Superior temporal gyrus (tissue), 1 donor: Measurements from ENCODE around the gene TPRA1.
"Not testable (repeated sequence)": the region's sequence is repeated elsewhere in the genome, so short reads cannot be mapped to it uniquely, and the experiment has no call there.

Experiments used
- DNase-seq: peaks from one replicate; pipeline ENCODE4 v3.0.0-alpha.2; 2016; ENCODE audit errors: extremely low spot score

The TPRA1 gene

DNA sequence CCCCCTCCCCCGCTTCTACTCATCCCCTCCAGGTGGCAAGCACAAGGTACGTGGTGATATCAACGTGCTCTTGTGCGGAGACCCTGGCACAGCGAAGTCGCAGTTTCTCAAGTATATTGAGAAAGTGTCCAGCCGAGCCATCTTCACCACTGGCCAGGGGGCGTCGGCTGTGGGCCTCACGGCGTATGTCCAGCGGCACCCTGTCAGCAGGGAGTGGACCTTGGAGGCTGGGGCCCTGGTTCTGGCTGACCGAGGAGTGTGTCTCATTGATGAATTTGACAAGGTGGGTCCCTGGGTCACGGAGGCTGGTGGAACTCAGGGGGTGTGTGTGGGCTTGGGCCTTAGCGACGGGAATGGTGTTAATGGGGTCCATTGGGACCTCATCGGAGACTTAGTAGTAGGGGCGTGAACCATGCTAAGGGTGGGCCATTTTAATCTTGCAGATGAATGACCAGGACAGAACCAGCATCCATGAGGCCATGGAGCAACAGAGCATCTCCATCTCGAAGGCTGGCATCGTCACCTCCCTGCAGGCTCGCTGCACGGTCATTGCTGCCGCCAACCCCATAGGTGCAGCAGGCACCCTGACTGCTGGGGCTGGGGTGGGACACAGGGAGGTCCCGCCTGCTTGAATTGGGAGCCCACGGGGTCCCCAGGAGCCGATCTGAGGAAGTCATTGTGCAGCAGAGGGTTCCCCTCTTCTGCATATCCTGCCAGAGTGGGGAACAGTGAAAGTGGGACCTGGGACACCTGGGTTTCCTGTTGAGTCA, 26.5 kb upstream of the TPRA1 start:
- no peak for DNase-seq

DNA sequence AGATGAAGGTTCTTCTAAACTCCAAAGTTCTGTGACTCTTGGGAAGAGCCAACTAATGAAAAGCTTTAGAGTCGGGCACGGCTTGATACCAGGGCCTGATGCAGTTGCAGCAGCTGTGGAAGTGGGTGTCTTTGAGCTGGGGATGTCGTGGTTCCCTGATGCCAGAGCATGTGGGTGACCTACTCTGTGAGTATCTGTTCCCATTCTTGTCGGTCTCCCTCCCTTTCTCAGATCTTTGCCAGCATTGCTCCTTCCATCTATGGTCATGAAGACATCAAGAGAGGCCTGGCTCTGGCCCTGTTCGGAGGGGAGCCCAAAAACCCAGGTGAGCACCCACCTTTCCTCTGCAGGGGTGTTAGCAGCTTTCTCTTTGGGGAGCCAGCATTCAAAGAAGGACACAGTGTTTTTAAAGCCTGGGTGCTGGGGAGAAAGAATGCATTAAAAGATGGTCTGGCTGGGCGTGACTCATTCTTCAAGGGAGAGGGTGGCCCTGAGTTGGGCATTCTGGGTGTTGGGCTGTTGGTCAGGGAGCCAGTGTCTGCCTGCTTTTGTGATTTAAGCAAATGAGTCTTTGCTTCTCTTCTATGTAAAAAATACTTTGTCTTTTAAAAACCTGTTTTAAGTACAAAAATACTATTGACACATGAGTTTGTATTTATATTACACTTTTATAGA, 25.2 kb upstream of the TPRA1 start:
- DNase-seq, result no peak

DNA sequence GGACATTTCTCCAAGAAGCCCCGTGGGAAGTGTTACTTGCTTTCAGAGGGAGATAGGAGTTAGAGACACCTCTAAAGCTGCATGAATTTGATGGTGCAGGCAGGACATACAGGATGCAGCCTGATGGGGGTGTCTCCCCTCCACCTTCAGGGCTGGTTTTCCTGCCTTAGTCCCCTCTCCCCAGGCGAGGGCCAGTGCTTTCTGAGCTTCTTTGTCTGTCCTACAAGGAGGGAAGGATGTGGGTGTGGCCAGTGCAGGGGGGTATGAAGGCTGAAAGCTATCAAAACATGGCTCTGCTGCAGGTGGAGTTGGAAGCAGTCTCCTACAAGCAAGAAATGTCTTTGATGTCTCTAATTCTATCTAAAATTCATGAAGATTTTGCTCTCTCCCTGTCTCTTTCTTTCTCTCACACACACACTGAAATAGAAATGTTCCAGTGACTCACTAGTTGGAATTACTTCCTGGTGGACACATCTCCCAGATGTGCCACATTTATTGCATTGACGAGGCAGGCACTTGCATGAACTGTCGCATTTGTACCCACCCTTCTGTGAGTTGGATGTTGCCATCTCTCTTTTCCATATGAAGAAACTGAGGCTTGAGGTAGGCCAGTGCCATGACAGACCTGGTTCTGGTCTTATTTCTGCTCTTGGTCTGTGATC, 24.5 kb upstream of the TPRA1 start:
- DNase-seq, result no peak

DNA sequence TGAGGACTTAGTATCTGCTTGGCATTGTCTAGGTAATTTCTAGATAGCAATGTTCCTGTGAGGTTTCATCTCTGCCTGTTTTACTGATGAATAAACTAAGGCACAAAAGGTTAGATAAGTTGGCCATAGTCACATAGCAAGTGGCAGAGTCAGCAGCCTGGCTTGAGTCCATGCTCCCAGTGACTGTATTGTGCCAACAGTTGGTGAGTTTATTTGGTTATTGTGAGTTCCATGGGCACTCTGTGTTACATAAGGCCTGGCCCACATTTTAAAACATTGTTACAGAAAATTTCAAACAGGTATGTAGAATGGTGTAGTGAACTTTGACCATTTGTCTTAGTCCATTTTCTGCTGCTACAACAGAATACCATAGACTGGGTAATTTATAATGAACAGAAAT, 22.9 kb upstream of the TPRA1 start:
- no peak for DNase-seq

DNA sequence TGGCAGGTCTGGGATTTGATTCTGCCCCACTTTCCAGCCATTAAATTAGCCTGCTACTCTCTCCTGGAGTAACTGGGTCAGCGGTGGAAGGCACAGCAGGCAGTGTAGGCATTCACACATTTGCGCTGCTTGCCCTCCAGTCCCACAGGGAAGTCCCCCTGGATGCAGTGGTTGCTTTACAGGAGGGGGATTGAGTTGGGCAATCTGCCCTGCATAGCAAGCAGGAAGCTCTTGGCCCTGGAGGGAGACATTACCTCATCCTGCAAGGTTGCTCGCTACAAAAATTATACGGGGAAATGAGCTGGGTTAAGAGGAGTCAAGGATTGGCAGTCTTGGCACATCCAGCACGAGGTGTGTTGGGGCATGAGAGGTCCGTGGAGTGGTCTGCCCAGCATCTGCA, 22.4 kb upstream of the TPRA1 start:
- no peak for DNase-seq

DNA sequence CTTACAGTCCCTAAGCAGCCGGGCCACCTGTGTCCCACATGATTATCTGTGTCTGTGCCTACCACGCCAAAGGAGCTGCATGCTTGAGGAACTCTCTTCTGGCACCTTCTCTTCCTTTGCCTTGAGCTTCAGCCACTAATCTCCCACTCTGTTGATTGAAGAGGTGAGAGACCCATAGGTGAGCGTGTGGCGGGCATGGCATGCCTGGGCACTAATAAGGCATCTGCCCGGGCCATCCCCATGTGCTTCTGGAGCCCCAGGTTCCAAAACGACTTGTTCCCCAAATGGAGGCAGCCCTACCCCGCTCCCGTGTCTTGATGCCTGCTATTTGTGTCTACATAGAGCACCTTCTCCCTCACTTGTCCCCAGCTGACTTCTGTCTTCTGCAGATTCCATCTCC, 20.7 kb upstream of the TPRA1 start:
- DNase-seq, result no peak

DNA sequence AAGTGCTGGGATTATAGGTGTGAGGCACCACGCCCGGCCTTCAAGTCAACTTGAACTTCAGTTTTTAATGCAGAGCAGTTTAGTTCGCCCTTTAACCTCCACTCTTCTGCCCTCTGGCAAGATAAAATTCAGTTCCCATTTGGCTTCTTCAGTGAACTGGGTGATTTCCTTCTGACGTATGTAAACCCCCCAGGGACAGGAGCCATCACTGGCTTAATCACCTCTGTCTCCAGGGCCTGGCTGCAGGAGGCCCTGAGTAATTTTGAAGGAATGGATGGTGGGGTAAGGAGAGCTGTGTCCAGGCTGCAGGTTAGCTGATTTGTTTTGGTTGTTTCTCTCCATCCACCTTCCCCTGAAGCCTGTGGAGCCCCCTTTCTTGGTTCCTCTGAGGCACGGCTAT, 19.6 kb upstream of the TPRA1 start:
- DNase-seq, result no peak

DNA sequence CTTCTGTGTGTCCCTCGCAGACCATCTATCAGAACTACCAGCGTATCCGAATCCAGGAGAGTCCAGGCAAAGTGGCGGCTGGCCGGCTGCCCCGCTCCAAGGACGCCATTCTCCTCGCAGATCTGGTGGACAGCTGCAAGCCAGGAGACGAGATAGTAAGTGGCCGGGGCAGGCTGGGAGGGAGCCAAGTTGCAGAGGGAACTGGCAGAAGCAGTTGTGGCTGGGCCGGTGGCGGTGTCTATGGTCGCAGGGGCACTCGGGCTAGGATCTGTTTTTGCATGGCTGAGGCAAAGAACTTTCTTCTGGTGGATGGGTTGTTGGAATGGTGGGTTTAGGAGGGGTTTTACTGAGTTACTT, 17.8 kb upstream of the TPRA1 start:
- DNase-seq, result no peak

DNA sequence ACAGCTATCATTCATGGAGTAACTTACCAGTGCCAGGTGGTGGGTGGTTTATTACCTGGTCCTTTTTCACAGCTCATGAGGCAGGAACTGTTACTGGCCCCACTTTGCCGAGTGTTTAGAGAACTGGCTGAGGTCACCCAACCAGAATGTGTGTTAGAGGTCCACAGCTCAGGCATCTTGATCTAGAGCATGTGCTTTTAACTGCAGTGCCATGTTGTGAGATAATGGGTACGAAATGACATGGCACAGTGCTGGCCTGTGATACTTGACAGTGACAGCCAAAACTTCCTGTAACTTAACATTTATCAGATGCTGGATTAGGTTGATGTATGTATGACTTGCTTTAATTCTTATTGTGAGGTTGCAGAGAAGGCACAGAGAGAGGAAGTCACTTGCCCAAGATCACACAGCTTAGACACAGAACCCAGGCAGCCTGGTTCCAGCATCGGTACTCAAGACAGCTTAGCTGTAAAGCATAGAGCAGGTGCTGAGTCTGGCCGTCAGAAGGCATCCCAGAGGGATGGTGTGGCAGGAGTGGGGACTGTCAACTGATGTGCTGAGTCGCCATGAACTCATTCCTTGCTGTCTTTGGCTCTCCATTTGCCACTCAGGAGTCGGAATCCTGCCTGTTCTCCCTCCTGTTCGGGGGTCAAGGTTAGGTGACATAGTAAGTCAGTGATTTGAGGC, 17.3 kb upstream of the TPRA1 start:
- no peak for DNase-seq

DNA sequence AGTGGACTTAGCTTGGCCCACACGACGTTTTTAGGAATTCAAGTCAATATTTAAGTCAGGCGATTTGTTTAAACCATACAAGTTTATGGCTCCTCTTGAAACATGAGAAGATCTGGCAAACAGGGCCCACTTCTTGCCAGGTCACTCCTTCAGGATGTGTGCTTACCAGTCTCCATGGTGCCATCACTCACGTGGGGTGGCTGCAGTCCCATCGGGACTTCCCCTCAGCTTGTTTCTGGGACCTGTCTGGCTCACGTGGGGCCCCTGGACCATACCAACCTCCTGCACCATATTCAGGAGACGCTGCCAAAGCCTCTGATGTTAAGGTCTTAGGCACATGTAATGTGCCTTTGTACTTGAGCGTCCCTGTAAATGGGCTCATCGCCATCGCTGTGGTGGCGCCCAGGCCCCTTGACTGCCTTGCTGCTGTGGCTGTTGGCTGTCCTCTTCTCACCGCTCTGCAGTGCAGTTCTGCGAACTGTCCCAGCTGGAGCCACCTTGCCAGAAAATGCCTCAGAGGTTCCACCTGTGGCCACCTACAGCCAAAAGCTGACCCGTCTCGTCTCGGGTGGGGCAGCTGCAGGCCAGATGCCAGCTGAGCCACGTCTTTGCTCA, 16.6 kb upstream of the TPRA1 start:
- DNase-seq, result no peak

DNA sequence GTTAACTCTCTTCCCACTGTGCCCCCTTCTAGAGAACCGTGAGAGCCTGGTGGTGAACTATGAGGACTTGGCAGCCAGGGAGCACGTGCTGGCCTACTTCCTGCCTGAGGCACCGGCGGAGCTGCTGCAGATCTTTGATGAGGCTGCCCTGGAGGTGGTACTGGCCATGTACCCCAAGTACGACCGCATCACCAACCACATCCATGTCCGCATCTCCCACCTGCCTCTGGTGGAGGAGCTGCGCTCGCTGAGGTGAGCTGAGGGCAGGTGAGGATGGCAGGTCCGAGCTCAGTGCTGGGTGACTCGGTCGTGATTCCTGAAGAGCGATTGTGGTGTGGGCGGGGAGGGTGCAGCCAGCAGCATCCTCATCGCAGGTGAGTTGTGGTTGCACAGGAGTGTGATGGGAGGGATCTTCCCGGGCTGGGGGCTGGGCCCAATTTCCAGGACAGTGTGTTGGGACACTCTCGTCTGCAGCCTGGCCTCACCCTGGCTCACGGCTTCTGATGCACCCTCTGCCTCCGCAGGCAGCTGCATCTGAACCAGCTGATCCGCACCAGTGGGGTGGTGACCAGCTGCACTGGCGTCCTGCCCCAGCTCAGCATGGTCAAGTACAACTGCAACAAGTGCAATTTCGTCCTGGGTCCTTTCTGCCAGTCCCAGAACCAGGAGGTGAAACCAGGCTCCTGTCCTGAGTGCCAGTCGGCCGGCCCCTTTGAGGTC, 15.7 kb upstream of the TPRA1 start:
- no peak for DNase-seq

DNA sequence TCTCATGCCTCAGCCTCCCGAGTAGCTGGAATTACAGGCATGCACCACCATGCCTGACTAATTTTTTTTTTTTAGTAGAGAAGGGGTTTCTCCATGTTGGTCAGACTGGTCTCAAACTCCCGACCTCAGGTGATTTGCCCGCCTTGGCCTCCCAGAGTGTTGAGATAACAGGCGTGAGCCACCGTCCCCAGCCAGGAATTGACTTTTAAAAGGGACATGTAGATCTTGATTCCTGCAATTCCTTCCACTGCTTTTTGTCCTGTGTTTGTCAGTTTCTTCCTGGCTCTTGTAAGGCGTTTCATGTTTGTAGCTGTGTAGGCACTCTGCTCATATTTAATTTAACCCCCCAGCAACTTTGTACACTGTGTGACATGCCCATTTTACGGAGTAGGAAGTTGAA, 15.0 kb upstream of the TPRA1 start:
- not testable (repeated sequence) for DNase-seq

DNA sequence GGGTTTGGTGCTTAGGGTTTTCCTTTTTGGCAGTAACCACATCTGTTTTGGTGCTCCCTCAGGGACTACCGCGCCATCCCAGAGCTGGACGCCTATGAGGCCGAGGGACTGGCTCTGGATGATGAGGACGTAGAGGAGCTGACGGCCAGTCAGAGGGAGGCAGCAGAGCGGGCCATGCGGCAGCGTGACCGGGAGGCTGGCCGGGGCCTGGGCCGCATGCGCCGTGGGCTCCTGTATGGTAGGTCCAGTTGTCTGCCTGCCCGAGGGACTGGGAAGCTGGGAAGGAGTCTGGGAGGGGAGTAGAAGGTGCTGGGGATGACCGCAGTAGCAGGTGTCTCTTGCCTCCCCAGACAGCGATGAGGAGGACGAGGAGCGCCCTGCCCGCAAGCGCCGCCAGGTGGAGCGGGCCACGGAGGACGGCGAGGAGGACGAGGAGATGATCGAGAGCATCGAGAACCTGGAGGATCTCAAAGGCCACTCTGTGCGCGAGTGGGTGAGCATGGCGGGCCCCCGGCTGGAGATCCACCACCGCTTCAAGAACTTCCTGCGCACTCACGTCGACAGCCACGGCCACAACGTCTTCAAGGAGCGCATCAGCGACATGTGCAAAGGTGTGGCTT, 14.1 kb upstream of the TPRA1 start:
- DNase-seq, result no peak

DNA sequence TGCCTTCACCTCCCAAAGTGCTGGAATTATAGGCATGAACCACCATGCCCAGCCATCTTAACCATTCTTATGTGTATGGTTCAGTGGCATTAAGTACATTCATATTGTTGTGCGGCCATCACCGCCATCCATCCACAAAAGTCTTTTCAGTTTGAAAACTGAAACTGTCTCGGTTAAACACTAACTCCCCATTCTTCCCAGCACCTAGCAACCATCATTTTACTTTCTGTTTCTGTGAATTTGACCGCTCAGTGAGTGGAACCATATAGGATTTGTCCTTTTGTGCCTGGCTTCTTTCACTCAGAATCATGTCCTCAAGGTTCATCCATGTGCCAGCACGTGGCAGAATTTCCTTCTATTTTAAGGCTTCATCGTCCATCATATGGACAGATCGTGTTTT, 13.5 kb upstream of the TPRA1 start:
- DNase-seq, result no peak

DNA sequence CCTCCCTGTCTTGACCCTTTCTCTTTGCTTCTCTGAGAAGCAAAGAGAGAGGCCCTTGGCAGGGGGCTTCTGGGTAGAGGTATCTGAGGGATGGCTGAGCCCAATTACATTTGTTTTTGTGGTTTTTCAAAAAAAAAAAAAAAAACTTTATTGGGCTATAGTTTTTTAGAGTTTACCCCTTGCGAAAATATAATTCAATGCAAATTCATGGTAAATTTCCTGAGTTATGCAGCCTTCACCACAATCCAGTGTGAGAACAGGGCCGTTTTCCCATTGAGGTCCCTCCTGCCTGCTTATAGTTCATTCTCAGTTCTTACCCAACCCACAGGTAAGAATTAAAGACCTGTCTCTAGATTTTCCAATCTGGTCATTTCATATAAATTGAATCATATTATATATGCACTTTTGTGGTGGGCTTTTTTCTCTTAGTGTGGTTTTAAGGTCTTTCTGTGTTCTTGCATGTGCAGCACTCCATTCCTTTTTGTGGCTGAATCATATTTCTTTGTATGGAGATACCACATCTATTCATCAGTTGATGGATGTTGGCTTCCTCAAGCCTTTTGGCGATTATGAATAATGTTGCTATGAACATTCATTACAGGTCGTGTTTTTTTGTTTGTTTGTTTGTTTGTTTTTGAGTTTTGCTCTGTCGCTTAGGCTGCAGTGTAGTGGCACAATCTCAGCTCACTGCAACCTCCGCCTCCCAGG, 10.4 kb upstream of the TPRA1 start:
- no peak for DNase-seq

DNA sequence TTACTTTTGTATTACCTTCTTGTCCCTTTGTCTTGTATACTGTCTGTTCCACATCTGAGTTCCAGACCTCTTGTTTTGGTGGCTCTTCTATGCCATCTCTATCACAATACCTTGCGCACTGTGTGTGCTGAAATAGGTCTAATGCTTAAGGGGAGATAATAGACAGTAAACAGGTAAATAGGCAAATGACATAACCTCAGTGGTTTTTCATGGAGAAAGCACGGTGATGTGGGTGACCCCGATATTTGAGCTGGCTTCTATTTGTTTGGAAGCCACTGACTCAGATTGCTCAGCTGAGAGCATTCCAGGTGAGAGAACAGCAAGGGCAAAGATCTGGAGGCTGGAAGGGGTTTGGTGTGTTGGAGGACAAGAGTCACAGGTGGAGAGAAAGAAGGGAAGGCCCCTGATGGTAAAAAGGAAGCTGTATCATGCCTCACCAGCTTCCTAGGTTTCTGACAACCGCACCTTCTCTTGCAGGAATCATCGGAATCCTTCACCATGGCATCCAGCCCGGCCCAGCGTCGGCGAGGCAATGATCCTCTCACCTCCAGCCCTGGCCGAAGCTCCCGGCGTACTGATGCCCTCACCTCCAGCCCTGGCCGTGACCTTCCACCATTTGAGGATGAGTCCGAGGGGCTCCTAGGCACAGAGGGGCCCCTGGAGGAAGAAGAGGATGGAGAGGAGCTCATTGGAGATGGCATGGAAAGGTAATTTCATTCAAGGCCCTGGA, 8.5 kb upstream of the TPRA1 start:
- no peak for DNase-seq

DNA sequence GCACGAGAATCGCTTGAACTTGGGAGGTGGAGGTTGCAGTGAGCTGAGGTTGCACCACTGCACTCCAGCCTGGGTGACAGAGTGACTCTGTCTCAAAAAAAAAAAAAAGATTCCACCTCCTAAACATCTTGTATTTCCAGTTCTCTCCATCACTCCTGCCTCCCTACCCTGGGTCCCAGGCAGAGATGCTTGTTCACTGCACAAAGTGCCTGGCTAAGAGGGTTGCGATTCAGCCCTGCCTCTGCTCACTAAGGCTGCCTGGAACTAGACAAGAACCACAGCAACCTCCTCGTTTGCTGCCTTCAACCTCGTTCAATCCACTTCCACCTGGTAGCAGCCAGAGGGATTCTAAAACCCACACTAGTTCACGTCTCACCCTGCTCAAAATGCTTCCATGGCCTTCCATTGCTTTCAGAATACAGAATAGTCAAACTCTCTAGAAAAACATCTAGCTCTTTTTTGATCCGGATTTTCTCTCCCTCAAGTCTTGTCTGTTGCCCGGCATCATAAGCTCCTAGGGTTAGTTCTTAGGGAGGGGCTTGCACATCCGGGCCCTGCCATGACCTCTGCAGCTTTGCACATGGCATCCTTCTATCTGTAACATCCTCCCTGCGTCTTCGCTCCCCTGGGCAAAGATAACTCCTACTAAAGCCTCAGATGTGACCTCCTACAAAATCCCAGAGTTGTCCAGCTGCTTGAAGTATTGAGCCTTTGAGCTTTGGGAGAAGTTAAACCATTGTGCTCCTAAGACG, 6.7 kb upstream of the TPRA1 start:
- DNase-seq, result no peak

DNA sequence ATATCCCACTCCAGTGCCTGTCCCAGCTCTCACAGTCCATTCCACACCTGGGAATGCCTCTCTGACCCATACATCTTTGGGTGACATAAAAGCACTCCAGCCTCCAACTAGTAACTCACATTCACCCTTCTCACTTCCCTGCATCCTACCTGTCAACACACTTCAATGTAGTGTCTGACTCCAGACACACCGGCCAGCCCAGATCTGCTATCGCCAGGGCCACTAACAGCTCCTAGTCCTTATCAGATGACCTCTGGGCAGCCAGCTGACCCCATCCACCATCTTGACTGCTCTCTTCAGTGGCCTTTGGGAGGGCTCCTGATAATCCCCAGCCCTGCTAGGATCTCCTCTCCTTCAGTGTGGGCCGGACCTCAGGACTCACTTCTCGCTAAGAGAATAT, 4.8 kb upstream of the TPRA1 start:
- no peak for DNase-seq

DNA sequence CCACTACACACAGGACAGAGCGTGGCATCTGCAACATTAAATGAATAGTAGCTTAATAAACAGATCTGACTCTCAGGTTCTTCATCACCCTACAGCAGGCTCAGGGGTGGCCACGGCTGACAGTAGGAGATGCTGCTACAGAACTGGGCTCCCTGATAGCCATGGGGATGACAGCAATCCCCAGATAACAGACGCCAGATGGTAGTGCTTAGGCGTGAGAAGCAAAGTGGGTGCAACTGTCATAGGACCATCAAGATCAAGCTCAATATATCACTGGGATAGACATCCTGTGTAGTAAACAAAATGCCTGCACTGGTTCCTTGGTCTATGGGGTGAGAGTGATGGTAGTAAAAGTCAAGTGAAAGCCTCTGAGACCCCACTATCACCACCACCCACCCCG, 2.6 kb upstream of the TPRA1 start:
- no peak for DNase-seq
